HepG2 (cell line): ENCODE measurements around the gene CDC42EP1. TPM values are rescaled to one million over a fixed set of nuclear protein-coding genes. Genes with fewer than 3 reads are reported as not detected.

Source experiments
- CENPX ChIP-seq: sonication (generic); formaldehyde crosslinking; IDR thresholded peaks from 2 replicates; pipeline ENCODE4 v1.9.0; 2021; ENCODE audit warnings: mild to moderate bottlenecking, missing genetic modification reagents, moderate library complexity
- CREBL2 ChIP-seq: sonication (generic); formaldehyde crosslinking; IDR thresholded peaks from 2 replicates; pipeline ENCODE4 v1.8.1; 2023; ENCODE audit warnings: missing genetic modification reagents, mild to moderate bottlenecking, borderline replicate concordance
- KLF15 ChIP-seq: sonication (generic); formaldehyde crosslinking; IDR thresholded peaks from 2 replicates; pipeline ENCODE4 v1.8.1; 2023; ENCODE audit warnings: borderline replicate concordance, mild to moderate bottlenecking, inconsistent platforms, missing genetic modification reagents, mixed read lengths
- LCORL ChIP-seq, 2 experiments: fragments of 450-650 bp in 1 of 2; sonication (generic) in 1 of 2; formaldehyde crosslinking in 1 of 2; IDR thresholded peaks; 2 replicates each; pipeline versions ENCODE4 v1.5.0 to v1.6.1; 2017 to 2020; ENCODE audit warnings: antibody characterized with exemption in 1 of 2, missing genetic modification reagents in 1 of 2
- MXD4 ChIP-seq: IDR thresholded peaks from 2 replicates; pipeline ENCODE4 v1.6.1; 2016; ENCODE audit warnings: mild to moderate bottlenecking, missing biosample characterization, missing genetic modification reagents
- MZF1 ChIP-seq: sonication (generic); formaldehyde crosslinking; IDR thresholded peaks from 2 replicates; pipeline ENCODE4 v1.8.1; 2023; ENCODE audit warnings: mild to moderate bottlenecking, missing genetic modification reagents, borderline replicate concordance
- RAD51 ChIP-seq: fragments of 450-650 bp; IDR thresholded peaks from 2 replicates; pipeline ENCODE4 v1.6.1; 2016; ENCODE audit warnings: borderline replicate concordance
- RFX1 ChIP-seq: fragments of 450-650 bp; IDR thresholded peaks from 2 replicates; pipeline ENCODE4 v1.6.1; 2017
- RORA ChIP-seq: sonication (generic); formaldehyde crosslinking; IDR thresholded peaks from 2 replicates; pipeline ENCODE4 v1.5.0; 2020; ENCODE audit warnings: mild to moderate bottlenecking, missing genetic modification reagents, moderate library complexity
- SMC3 ChIP-seq: IDR thresholded peaks from 2 replicates; pipeline ENCODE4 v1.6.1; 2011; ENCODE audit warnings: low read length, improper control_type of control experiment
- U2AF2 ChIP-seq: fragments of 200-400 bp; formaldehyde crosslinking; IDR thresholded peaks from 2 replicates; pipeline ENCODE4 v1.6.1; 2017; ENCODE audit warnings: low read depth, mild to moderate bottlenecking, low read length
- ZMYM3 ChIP-seq: sonication (generic); formaldehyde crosslinking; IDR thresholded peaks from 2 replicates; pipeline ENCODE4 v1.5.1; 2020; ENCODE audit warnings: mild to moderate bottlenecking, missing genetic modification reagents
- ZNF3 ChIP-seq: IDR thresholded peaks from 2 replicates; pipeline ENCODE4 v1.7.0; 2017; ENCODE audit warnings: inconsistent platforms
- ZNF335 ChIP-seq: sonication (generic); formaldehyde crosslinking; IDR thresholded peaks from 2 replicates; pipeline ENCODE4 v1.4.0; 2020; ENCODE audit warnings: missing genetic modification reagents
- ZNF432 ChIP-seq: sonication (generic); formaldehyde crosslinking; IDR thresholded peaks from 2 replicates; pipeline ENCODE4 v1.5.0; 2020; ENCODE audit warnings: missing genetic modification reagents, mild to moderate bottlenecking, borderline replicate concordance
- ZNF441 ChIP-seq: sonication (generic); formaldehyde crosslinking; IDR thresholded peaks from 2 replicates; pipeline ENCODE4 v1.7.0; 2021; ENCODE audit warnings: missing genetic modification reagents, borderline replicate concordance
- ZNF557 ChIP-seq: sonication (generic); formaldehyde crosslinking; IDR thresholded peaks from 2 replicates; pipeline ENCODE4 v1.4.0; 2020; ENCODE audit warnings: missing genetic modification reagents
- ZNF737 ChIP-seq: sonication (generic); formaldehyde crosslinking; IDR thresholded peaks from 2 replicates; pipeline ENCODE4 v1.5.0; 2020; ENCODE audit warnings: missing genetic modification reagents, mild to moderate bottlenecking, borderline replicate concordance
- ZNF773 ChIP-seq: sonication (generic); formaldehyde crosslinking; IDR thresholded peaks from 2 replicates; pipeline ENCODE4 v1.4.0; 2020; ENCODE audit warnings: missing genetic modification reagents, borderline replicate concordance
- ZNF788 ChIP-seq: sonication (generic); formaldehyde crosslinking; IDR thresholded peaks from 2 replicates; pipeline ENCODE4 v1.5.0; 2020; ENCODE audit warnings: mild to moderate bottlenecking, missing genetic modification reagents, borderline replicate concordance
- polyA plus RNA-seq, 8 experiments: library from polyadenylated mRNA; depleted of rRNA in 3 of 8; stranded (reverse) in 7 of 8; unstranded in 1 of 8; fragments of >200 nt; fragmentation: Illumina TruSeq in 4 of 8; extraction: Trizol in 4 of 8; gene quantifications; 2 replicates each; pipeline versions ENCODE4 v1.2.1 to v1.2.3, GENCODE V29; 2011 to 2016; ENCODE audit warnings: low read depth in 4 of 8, missing spikeins in 1 of 8, mixed read lengths in 1 of 8; ENCODE audit not compliant: insufficient read depth in 1 of 8
- total RNA-seq, 5 experiments: library from RNA; depleted of rRNA; stranded (reverse); fragments of >200 nt; fragmentation: Illumina TruSeq; extraction: Trizol; gene quantifications; 2 replicates each; pipeline ENCODE4 v1.2.3, GENCODE V29; 2016; ENCODE audit warnings: low read depth in 1 of 5
- TF ChIP-seq, protein P1 (sequence below): sonication (generic); formaldehyde crosslinking; IDR thresholded peaks from 2 replicates; pipeline ENCODE4 v1.5.0; 2020; ENCODE audit warnings: mild to moderate bottlenecking, missing genetic modification reagents
- TF ChIP-seq, protein P2 (sequence below): sonication (generic); formaldehyde crosslinking; IDR thresholded peaks from 2 replicates; pipeline ENCODE4 v1.8.0; 2022; ENCODE audit warnings: missing genetic modification reagents, low read depth, mild to moderate bottlenecking, borderline replicate concordance
- TF ChIP-seq, protein P3 (sequence below): sonication (generic); formaldehyde crosslinking; IDR thresholded peaks from 2 replicates; pipeline ENCODE4 v1.8.0; 2022; ENCODE audit warnings: low read depth, missing genetic modification reagents
- TF ChIP-seq, protein P4 (sequence below): sonication (generic); formaldehyde crosslinking; IDR thresholded peaks from 2 replicates; pipeline ENCODE4 v1.4.0; 2020; ENCODE audit warnings: missing genetic modification reagents

Gene CDC42EP1
- total and polyA plus RNA-seq, 2 of the 13 experiments (the other 11 are each of a cell fraction or from before 2014, with no cell fraction given) = 17.1 to 29.5 TPM

- TF ChIP-seq, protein P1, sequence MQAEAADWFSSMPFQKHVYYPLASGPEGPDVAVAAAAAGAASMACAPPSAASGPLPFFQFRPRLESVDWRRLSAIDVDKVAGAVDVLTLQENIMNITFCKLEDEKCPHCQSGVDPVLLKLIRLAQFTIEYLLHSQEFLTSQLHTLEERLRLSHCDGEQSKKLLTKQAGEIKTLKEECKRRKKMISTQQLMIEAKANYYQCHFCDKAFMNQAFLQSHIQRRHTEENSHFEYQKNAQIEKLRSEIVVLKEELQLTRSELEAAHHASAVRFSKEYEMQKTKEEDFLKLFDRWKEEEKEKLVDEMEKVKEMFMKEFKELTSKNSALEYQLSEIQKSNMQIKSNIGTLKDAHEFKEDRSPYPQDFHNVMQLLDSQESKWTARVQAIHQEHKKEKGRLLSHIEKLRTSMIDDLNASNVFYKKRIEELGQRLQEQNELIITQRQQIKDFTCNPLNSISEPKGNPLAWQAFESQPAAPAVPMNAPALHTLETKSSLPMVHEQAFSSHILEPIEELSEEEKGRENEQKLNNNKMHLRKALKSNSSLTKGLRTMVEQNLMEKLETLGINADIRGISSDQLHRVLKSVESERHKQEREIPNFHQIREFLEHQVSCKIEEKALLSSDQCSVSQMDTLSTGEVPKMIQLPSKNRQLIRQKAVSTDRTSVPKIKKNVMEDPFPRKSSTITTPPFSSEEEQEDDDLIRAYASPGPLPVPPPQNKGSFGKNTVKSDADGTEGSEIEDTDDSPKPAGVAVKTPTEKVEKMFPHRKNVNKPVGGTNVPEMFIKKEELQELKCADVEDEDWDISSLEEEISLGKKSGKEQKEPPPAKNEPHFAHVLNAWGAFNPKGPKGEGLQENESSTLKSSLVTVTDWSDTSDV = no peak
- TF ChIP-seq ZNF335 (CRISPR knock-in tag) (no peak), U2AF2 (no peak), ZNF3 (CRISPR knock-in tag) (no peak), CREBL2 (CRISPR knock-in tag) (no peak), ZNF557 (CRISPR knock-in tag) (no peak), LCORL (IDR thresholded peaks at IDR 0.05) (no peak), LCORL (CRISPR knock-in tag; IDR thresholded peaks at IDR 0.05) (no peak), MXD4 (CRISPR knock-in tag) (no peak), ZNF788 (no peak; the same call in 1 of the 2 replicates), ZNF773 (CRISPR knock-in tag) (no peak), ZNF441 (CRISPR knock-in tag) (no peak), ZMYM3 (CRISPR knock-in tag) (peak; percentile 91), RFX1 (no peak), CENPX (CRISPR knock-in tag) (no peak), ZNF432 (CRISPR knock-in tag) (no peak), SMC3 (peak; percentile 70), RORA (CRISPR knock-in tag) (no peak), ZNF737 (CRISPR knock-in tag) (no peak; the same call in 1 of the 2 replicates), RAD51 (no peak), KLF15 (CRISPR knock-in tag) (no peak), MZF1 (CRISPR knock-in tag) (no peak)
- TF ChIP-seq, protein P2, sequence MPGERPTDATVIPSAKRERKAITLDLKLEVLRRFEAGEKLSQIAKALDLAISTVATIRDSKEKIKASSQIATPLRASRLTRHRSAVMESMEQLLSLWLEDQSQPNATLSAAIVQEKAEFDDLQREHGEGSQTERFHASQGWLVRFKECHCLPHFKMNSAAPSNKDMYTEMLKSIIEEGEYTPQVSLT = no peak
- TF ChIP-seq, protein P3, sequence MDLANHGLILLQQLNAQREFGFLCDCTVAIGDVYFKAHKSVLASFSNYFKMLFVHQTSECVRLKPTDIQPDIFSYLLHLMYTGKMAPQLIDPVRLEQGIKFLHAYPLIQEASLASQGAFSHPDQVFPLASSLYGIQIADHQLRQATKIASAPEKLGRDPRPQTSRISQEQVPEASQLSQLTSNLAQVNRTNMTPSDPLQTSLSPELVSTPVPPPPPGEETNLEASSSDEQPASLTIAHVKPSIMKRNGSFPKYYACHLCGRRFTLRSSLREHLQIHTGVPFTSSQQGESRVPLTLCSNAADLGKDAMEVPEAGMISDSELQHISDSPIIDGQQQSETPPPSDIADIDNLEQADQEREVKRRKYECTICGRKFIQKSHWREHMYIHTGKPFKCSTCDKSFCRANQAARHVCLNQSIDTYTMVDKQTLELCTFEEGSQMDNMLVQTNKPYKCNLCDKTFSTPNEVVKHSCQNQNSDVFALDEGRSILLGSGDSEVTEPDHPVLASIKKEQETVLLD = no peak
- TF ChIP-seq, protein P4, sequence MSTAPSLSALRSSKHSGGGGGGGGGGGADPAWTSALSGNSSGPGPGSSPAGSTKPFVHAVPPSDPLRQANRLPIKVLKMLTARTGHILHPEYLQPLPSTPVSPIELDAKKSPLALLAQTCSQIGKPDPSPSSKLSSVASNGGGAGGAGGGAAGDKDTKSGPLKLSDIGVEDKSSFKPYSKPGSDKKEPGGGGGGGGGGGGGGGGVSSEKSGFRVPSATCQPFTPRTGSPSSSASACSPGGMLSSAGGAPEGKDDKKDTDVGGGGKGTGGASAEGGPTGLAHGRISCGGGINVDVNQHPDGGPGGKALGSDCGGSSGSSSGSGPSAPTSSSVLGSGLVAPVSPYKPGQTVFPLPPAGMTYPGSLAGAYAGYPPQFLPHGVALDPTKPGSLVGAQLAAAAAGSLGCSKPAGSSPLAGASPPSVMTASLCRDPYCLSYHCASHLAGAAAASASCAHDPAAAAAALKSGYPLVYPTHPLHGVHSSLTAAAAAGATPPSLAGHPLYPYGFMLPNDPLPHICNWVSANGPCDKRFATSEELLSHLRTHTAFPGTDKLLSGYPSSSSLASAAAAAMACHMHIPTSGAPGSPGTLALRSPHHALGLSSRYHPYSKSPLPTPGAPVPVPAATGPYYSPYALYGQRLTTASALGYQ (CRISPR knock-in tag) = no peak
Measured at GRCh38 chr22:37566903-37567798, 6.9 kb downstream of the CDC42EP1 start (continued).
